Endothelial cell of umbilical vein (primary cell): ENCODE data around the gene HSD17B11. TPM values are rescaled to one million over a fixed set of nuclear protein-coding genes. Genes with fewer than 3 reads are reported as not detected.

ENCODE experiments used
- BruUV-seq: library from RNA; stranded (reverse); fragments of 400-500 nt; replicated peaks from 2 replicates; lab custom pipeline; 2021; lab: Mats Ljungman, UMichigan
- CTCF ChIA-PET: fragments of 300-600, 350-600 bp; sonication (Branson Sonifier 250); formaldehyde crosslinking; loops from one replicate; lab custom pipeline; 2021; ENCODE audit warnings: antibody characterized with exemption, inconsistent platforms; lab: Charles Lee
- POLR2A ChIA-PET: fragments of 300-600, 350-600 bp; sonication (Branson Sonifier 250); formaldehyde crosslinking; loops from one replicate; lab custom pipeline; 2021; ENCODE audit warnings: antibody characterized with exemption, inconsistent platforms; lab: Charles Lee
- DNase-seq: peaks from one replicate; pipeline ENCODE4 v3.0.0-alpha.2; 2011; ENCODE audit warnings: low read depth, low spot score
- FAIRE-seq: peaks from 2 replicates; lab custom pipeline; 2011; peaks lifted over from hg19 to GRCh38; lab: Jason Lieb, UNC
- H2AFZ ChIP-seq: 2 replicates; pipeline ENCODE4 v1.6.0; 2012; ENCODE audit warnings: low read depth, low read length, control low read depth, inconsistent platforms
- H3K27ac ChIP-seq: 2 replicates; pipeline ENCODE4 v1.5.1; 2011; ENCODE audit warnings: low read depth, mild to moderate bottlenecking, control low read depth, low read length, moderate library complexity; ENCODE audit not compliant: insufficient read depth
- H3K27me3 ChIP-seq, 2 experiments: 2 replicates each; pipeline versions ENCODE4 v1.6.0 to v1.6.1; 2011; ENCODE audit warnings: low read length in 2 of 2, mixed read lengths in 1 of 2; ENCODE audit not compliant: control insufficient read depth in 2 of 2, insufficient read depth in 2 of 2
- H3K36me3 ChIP-seq, 2 experiments: 2 replicates in 1 of 2; 3 replicates in 1 of 2; pipeline ENCODE4 v1.5.1; 2011; ENCODE audit warnings: low read length in 2 of 2, mild to moderate bottlenecking in 1 of 2, moderate library complexity in 1 of 2; ENCODE audit not compliant: control insufficient read depth in 2 of 2, insufficient read depth in 2 of 2; ENCODE audit errors: extremely low read depth in 1 of 2
- H3K4me1 ChIP-seq: 3 replicates; pipeline ENCODE4 v1.5.1; 2011; ENCODE audit warnings: mild to moderate bottlenecking, low read length; ENCODE audit not compliant: control insufficient read depth, insufficient read depth; ENCODE audit errors: extremely low read depth
- H3K4me2 ChIP-seq: 2 replicates; pipeline ENCODE4 v1.6.1; 2011; ENCODE audit warnings: low read length, control low read depth, mixed read lengths; ENCODE audit not compliant: insufficient read depth
- H3K4me3 ChIP-seq, 3 experiments: fragments of 200-600 bp in 1 of 3; sonication (generic), shearing (Covaris generic) in 1 of 3; replicated peaks in 1 of 3; 2 replicates each; pipeline ENCODE4 v1.5.1; 2011 to 2016; ENCODE audit warnings: control low read depth in 3 of 3, low read length in 3 of 3, mild to moderate bottlenecking in 2 of 3, inconsistent platforms in 1 of 3, low read depth in 1 of 3, moderate library complexity in 1 of 3; ENCODE audit not compliant: insufficient read depth in 1 of 3
- H3K79me2 ChIP-seq: 2 replicates; pipeline ENCODE4 v1.6.0; 2012; ENCODE audit warnings: low read length, inconsistent platforms; ENCODE audit not compliant: control insufficient read depth, insufficient read depth
- H3K9ac ChIP-seq: replicated peaks from 2 replicates; pipeline ENCODE3; 2011; ENCODE audit warnings: low read length, control low read depth; ENCODE audit not compliant: insufficient read depth; ENCODE audit errors: extremely low read depth
- H3K9me1 ChIP-seq: replicated peaks from 3 replicates; pipeline ENCODE4 v1.6.0; 2011; ENCODE audit warnings: mild to moderate bottlenecking, low read length; ENCODE audit not compliant: control insufficient read depth, insufficient read depth; ENCODE audit errors: extremely low read depth
- H3K9me3 ChIP-seq: replicated peaks from 2 replicates; pipeline ENCODE4 v1.5.1; 2012; ENCODE audit warnings: low read length, inconsistent platforms; ENCODE audit not compliant: control insufficient read depth, insufficient read depth
- H4K20me1 ChIP-seq: replicated peaks from 2 replicates; pipeline ENCODE3; 2011; ENCODE audit warnings: mild to moderate bottlenecking, low read length; ENCODE audit not compliant: control insufficient read depth, insufficient read depth; ENCODE audit errors: extremely low read depth
- FOS ChIP-seq: IDR thresholded peaks from 2 replicates; pipeline ENCODE4 v1.6.1; 2011; ENCODE audit warnings: mild to moderate bottlenecking, low read length, moderate library complexity, borderline replicate concordance; ENCODE audit not compliant: insufficient read depth
- GATA2 ChIP-seq: IDR thresholded peaks from 2 replicates; pipeline ENCODE4 v1.7.0; 2011; ENCODE audit warnings: low read depth, mild to moderate bottlenecking, moderate library complexity, mixed read lengths, low read length; ENCODE audit not compliant: insufficient read length, insufficient read depth
- JUN ChIP-seq: IDR thresholded peaks from 2 replicates; pipeline ENCODE4 v1.6.1; 2011; ENCODE audit warnings: borderline replicate concordance, low read depth; ENCODE audit not compliant: insufficient read length, insufficient read depth
- MYC ChIP-seq: IDR thresholded peaks from one replicate; pipeline ENCODE4 v1.6.1; 2011; ENCODE audit warnings: mild to moderate bottlenecking, low read depth, low read length
- POLR2A ChIP-seq: IDR thresholded peaks from 2 replicates; pipeline ENCODE4 v1.6.1; 2012; ENCODE audit warnings: low read depth, mild to moderate bottlenecking, control low read depth, low read length
- POLR2AphosphoS5 ChIP-seq: IDR thresholded peaks from 2 replicates; pipeline ENCODE4 v1.6.1; 2012; ENCODE audit warnings: low read depth, mild to moderate bottlenecking, control low read depth, low read length, moderate library complexity; ENCODE audit not compliant: insufficient read depth
- dilution Hi-C: fragments of 300-500 bp; cut with MboI; formaldehyde crosslinking; loops from one replicate; pipeline ENCODE4 v1.15.0; 2019; ENCODE audit warnings: low sequenced_read_pairs; ENCODE audit not compliant: extremely low pct_ligation_motif_present
- intact Hi-C: fragments of 100-400 bp; cut with micrococcal nuclease; formaldehyde crosslinking; loops from one replicate; pipeline ENCODE4 v1.10.0; 2022
- polyA plus RNA-seq, 4 experiments: library from polyadenylated mRNA; depleted of rRNA in 3 of 4; stranded (reverse) in 3 of 4; unstranded in 1 of 4; fragments of >200 nt; gene quantifications; 2 replicates each; pipeline versions ENCODE4 v1.2.1 to v1.2.3, GENCODE V29; 2011 to 2012; ENCODE audit warnings: missing spikeins in 1 of 4
- total RNA-seq: library from RNA; stranded (reverse); gene quantifications from 2 replicates; pipeline ENCODE4 v1.2.3, GENCODE V29; 2021
- TF ChIP-seq, protein P1 (sequence below), 2 donors: IDR thresholded peaks; 1 replicate in 1 of 2; 2 replicates in 1 of 2; pipeline ENCODE4 v1.5.1; 2011; ENCODE audit warnings: low read length in 2 of 2, mild to moderate bottlenecking in 2 of 2, moderate library complexity in 2 of 2, control low read depth in 1 of 2, inconsistent platforms in 1 of 2, low read depth in 1 of 2; ENCODE audit not compliant: insufficient read depth in 1 of 2; ENCODE audit errors: extremely low read depth in 1 of 2
- TF ChIP-seq, protein P2 (sequence below): IDR thresholded peaks from 2 replicates; pipeline ENCODE4 v1.6.1; 2011; ENCODE audit not compliant: insufficient read depth, insufficient read length

The HSD17B11 gene
- total and polyA plus RNA-seq, 2 donors (not counting 3 experiments of a cell fraction or from before 2014, with no cell fraction given), result 10.7 to 21.1 TPM

DNA sequence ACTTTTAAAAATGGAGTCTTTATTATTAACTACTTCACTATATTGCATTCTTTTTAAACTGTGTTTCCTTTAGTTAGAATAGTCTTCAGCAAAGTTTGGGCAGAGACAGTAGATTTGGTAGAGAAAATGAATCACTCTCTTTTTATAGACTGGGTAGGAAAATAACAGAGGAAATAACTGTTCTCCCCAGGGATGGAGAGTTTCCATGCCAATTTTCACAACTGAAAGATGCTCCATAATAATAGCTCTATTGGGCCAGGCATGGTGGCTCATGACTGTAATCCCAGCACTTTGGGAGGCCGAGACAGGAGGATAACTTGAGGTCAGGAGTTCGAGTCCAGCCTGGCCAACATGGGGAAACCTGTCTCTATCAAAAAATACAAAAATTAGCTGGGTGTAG, 81.4 kb downstream of the HSD17B11 start:
- Histone ChIP-seq H3K27ac (no peak overlapping the region), H3K36me3 (no peaks in the 10 kb centered on the region), H3K4me2 (no peak overlapping the region), H3K9me3 (no peaks in the 10 kb centered on the region), H3K79me2 (no peaks in the 10 kb centered on the region), H3K4me1 (no peaks in the 10 kb centered on the region), H3K9ac (no peak overlapping the region), H4K20me1 (no peaks in the 10 kb centered on the region), H2AFZ (no peak overlapping the region), H3K4me3 (no peak overlapping the region), H3K27me3 (peaks cover 0 to 2% of the 10 kb centered on the region in 2 experiments), H3K9me1 (no peaks in the 10 kb centered on the region)
- no TSS peak for BruUV-seq
- TF ChIP-seq POLR2A (no peak), GATA2 (no peak), POLR2AphosphoS5 (no peak), FOS (no peak), JUN (no peak), MYC (no peak)
- TF ChIP-seq, protein P1, sequence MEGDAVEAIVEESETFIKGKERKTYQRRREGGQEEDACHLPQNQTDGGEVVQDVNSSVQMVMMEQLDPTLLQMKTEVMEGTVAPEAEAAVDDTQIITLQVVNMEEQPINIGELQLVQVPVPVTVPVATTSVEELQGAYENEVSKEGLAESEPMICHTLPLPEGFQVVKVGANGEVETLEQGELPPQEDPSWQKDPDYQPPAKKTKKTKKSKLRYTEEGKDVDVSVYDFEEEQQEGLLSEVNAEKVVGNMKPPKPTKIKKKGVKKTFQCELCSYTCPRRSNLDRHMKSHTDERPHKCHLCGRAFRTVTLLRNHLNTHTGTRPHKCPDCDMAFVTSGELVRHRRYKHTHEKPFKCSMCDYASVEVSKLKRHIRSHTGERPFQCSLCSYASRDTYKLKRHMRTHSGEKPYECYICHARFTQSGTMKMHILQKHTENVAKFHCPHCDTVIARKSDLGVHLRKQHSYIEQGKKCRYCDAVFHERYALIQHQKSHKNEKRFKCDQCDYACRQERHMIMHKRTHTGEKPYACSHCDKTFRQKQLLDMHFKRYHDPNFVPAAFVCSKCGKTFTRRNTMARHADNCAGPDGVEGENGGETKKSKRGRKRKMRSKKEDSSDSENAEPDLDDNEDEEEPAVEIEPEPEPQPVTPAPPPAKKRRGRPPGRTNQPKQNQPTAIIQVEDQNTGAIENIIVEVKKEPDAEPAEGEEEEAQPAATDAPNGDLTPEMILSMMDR (IDR thresholded peaks at IDR 0.05; ENCODE audit: extremely low read depth in 1 of 2, insufficient read depth in 1 of 2, low read depth in 1 of 2, low read length in 2 of 2), result no peak
- TF ChIP-seq, protein P2, sequence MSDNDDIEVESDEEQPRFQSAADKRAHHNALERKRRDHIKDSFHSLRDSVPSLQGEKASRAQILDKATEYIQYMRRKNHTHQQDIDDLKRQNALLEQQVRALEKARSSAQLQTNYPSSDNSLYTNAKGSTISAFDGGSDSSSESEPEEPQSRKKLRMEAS, result no peak
- POLR2A ChIA-PET, result no interaction called here
- dilution Hi-C loops, result no loop called here
- no peak for FAIRE-seq
- CTCF ChIA-PET, result no interaction called here
- DNase-seq, result no peak
- intact Hi-C loops, result no loop called here
